Activated naive CD8-positive, alpha-beta T cell treated with anti-CD3 and anti-CD28 coated beads, Interleukin-2, amount 50 U/mL, for 24 hours (primary cell): ENCODE results near the gene PLLP.
"Not testable (repeated sequence)": the region's sequence is repeated elsewhere in the genome, so short reads cannot be mapped to it uniquely, and the experiment has no call there.

Experiments
- ATAC-seq: fragments of 150-1000 bp; cut with Tn5 transposase; one replicate; pipeline ENCODE4 v1.10.0; 2021
- DNase-seq: peaks from one replicate; pipeline ENCODE4 v3.0.0; 2021
- H3K27ac Mint-ChIP-seq: one replicate; pipeline ENCODE4 v1.8.0; 2021; ENCODE audit warnings: mild to moderate bottlenecking, mixed read lengths
- H3K27me3 Mint-ChIP-seq: one replicate; pipeline ENCODE4 v1.8.0; 2021; ENCODE audit warnings: mixed read lengths
- H3K36me3 Mint-ChIP-seq: one replicate; pipeline ENCODE4 v1.8.0; 2021; ENCODE audit warnings: low read depth, mixed read lengths
- H3K4me1 Mint-ChIP-seq: one replicate; pipeline ENCODE4 v1.8.0; 2021; ENCODE audit warnings: mixed read lengths
- H3K4me3 Mint-ChIP-seq: one replicate; pipeline ENCODE4 v1.8.0; 2021; ENCODE audit warnings: mild to moderate bottlenecking, moderate library complexity, mixed read lengths
- H3K9me3 Mint-ChIP-seq: one replicate; pipeline ENCODE4 v1.8.0; 2021; ENCODE audit warnings: mixed read lengths

Gene PLLP

DNA sequence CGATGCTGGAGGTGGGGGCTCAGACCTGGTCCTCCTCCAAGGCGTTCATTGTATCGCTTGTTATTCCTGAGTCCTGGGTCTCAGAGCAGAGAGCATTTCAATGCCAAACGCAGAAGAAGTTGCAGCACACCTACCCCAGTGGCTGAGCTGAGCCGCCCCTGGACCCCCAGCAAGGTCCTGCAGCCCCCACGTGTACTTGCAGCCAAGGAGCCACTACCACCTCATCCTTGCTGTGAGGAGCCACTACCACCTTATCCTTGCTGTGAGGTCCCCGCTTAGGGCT, 13.5 kb downstream of the PLLP start:
- no peaks in the 10 kb centered on the region for H3K36me3 Mint-ChIP-seq
- H3K4me1 Mint-ChIP-seq: peaks cover 29% of the 10 kb centered on the region
- H3K27ac Mint-ChIP-seq: no peak overlapping the region
- DNase-seq: no peak
- H3K9me3 Mint-ChIP-seq: no peaks in the 10 kb centered on the region
- no peaks in the 10 kb centered on the region for H3K27me3 Mint-ChIP-seq
- ATAC-seq: no peak
- H3K4me3 Mint-ChIP-seq: no peak overlapping the region

DNA sequence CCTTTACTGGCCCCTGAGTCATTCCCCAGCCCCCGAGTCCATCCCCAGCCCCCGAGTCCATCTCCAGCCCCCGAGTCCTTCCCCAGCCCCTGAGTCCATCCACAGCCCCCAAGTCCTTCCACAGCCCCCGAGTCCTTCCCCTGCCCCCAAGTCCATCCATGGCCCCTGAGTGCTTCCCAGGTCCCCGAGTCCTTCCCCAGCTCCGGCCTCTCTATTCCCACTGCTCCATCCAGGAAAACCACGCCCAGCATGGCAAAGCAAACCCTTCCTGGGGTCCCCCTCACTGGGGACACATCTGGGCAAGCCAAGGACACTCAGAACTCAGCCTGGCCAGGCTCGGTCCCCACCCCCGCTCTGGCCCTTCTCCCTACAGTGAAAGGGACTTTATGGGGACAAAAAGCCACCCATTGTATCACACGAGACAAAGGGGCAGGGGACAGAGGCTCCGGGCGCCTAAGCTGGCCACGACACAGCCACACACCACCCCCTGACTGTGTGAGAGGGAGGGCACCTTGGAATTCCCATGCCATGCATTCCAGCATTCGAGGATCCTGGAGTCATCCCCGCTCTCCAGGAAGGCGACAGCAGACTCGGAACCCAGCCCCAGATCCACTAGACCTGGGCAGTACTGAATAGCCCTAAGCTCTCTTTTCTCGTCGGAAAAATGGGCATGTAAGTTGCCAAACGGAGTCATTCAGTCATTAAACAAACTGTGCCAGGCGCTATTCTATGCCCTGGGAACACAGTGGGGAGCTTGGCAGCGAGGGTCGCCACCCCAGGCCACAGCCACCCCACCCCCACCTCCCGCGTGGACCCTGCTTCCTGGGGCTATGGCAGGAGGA, 14.0 kb downstream of the PLLP start:
- no peak overlapping the region for H3K27ac Mint-ChIP-seq
- no peaks in the 10 kb centered on the region for H3K9me3 Mint-ChIP-seq
- H3K36me3 Mint-ChIP-seq: no peaks in the 10 kb centered on the region
- DNase-seq (no peak), ATAC-seq (no peak)
- no peaks in the 10 kb centered on the region for H3K27me3 Mint-ChIP-seq
- no peak overlapping the region for H3K4me3 Mint-ChIP-seq
- H3K4me1 Mint-ChIP-seq: peaks cover 32% of the 10 kb centered on the region

DNA sequence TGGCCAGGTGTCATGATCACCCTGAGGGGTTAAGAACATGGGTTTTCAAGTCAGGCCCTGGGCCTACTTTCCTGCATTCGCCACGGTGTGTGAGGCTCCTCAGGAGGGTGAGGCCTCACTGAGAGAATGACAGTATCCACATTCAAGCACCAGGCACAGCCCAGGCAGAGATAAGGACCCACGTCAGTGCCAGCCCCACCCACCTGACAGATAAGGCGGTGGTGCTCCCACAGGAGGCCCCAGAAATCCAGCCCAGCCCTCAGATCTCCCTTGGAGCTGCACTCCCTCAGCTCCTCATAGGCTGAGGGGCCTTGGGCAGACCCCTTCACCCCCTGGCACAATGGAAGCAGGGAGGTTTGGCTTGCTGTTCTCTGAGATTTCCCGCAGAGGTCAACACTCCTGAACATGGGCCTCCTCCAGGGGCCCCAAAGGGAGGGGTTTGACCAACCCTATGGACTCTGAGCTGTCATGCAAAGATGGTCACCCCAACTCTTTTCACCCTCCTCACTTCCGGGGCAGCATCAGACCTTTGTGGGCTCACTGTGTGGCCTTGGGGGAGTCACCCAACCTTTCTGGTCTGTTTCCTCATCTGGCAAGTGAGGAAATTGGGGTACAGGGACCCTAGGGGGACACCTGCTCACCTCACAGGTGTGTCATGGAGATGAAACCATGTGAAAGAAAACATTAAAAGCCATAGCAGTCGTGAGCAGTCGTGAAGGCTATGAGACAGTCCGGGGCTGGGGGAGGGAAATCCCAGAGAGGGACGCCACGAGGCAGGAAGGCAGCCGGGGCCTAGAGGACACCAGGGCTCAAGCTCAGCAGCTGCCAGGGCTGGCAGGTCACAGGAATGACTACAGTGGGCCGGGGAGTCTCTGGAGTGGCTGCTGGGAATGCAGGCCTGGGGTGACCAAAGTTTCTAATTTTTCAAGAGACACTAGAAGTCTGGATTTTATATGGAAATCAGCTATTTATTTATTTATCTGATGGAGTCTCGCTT, 15.4 kb downstream of the PLLP start:
- no peaks in the 10 kb centered on the region for H3K9me3 Mint-ChIP-seq
- no peaks in the 10 kb centered on the region for H3K27me3 Mint-ChIP-seq
- no peak overlapping the region for H3K4me3 Mint-ChIP-seq
- peaks cover 36% of the 10 kb centered on the region for H3K4me1 Mint-ChIP-seq
- H3K36me3 Mint-ChIP-seq: no peaks in the 10 kb centered on the region
- ATAC-seq: peak; percentile 41
- DNase-seq: no peak
- H3K27ac Mint-ChIP-seq: no peak overlapping the region

DNA sequence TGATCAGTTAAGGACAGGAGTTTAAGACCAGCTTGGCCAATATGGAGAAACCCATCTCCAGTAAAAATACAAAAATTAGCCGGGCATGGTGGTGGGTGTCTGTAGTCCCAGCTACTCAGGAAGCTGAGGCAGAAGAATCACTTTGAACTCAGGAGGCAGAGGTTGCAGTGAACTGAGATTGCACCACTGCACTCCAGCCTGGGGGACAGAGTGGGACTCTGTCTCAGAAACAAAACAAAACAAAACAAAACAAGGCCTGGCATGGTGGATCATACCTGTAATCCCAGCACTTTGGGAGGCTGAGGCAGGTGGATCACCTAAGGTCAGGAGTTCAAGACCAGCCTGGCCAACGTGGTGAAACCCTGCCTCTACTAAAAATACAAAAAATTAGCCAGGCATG, 17.1 kb downstream of the PLLP start:
- Mint-ChIP-seq H3K27ac (peak overlapping the region; percentile 79), H3K4me1 (peaks cover 36% of the 10 kb centered on the region)
- H3K4me3 Mint-ChIP-seq, ATAC-seq, H3K36me3 Mint-ChIP-seq, H3K9me3 Mint-ChIP-seq, H3K27me3 Mint-ChIP-seq, DNase-seq: not testable (repeated sequence)

DNA sequence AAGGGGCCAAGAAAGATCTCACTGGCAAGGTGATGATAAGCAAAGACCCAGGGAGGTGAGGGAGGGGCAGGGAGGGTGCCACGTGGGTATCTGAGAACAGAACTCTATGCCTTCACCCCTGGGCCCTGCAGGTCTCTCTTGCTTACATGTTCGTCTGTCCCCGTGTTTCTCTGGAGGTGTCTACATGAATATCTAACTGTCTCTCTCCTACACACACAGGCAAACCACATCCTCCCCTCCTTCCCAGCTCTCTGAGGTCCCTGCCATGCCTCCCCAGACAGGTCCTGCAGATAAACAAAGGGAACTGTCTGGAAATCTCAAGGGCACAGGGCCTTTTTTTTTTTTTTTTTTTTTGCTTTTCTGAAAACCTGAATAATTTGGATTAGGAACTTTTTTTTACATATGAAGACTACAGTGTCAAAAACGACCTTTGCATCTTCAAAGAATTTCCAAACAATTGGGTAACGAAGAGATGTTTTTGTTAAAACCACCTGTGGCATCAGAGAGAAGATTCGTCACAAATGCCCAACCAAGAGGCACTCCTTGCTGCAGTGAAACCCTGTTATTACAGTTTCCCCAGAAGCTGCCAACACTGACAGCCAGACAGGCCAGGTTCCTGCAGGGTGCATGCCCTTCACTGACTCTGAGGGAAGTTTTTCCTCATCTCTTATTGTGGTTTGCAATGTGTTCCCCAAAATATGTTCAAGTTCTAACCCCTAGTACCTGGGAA, 17.8 kb downstream of the PLLP start:
- Mint-ChIP-seq H3K9me3 (no peaks in the 10 kb centered on the region), H3K4me1 (peaks cover 36% of the 10 kb centered on the region), H3K27me3 (no peaks in the 10 kb centered on the region), H3K4me3 (no peak overlapping the region), H3K27ac (peak overlapping the region; percentile 79), H3K36me3 (no peaks in the 10 kb centered on the region)
- ATAC-seq (peak; percentile 57), DNase-seq (peak; percentile 25)

DNA sequence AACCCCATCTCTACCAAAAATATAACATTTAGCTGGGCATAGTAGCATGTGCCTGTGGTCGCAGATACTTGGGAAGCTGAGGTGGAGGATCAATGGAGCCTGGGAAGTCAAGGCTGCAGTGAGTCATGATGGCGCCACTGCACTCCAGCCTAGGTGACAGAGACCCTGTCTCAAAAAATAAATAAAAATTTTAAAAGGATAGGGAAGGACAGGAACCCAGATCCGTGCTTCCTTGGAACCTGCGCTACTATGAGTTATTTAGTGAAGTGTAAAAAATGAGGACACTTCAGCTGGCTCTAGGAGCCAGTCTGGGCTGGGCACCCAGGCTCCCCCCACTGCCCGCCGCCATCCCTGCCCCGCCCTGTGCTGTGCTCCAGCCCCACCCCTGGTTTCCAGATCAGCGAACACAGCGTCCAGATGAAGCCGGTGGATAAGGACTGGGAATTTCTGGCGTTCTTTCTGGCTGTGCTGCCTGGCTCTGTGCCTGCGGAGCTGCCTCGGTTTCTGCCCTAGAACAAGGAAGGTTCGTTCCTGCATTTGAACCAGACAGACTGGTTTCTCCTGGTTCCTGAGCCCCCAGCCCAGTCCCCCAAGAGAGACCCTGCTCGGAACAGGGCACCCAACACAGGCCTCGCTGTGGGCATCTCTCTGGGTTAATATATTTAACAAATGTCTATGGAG, 18.5 kb downstream of the PLLP start:
- Mint-ChIP-seq H3K4me3 (no peak overlapping the region), H3K9me3 (no peaks in the 10 kb centered on the region), H3K27ac (peak overlapping the region; percentile 79), H3K4me1 (peaks cover 36% of the 10 kb centered on the region), H3K27me3 (no peaks in the 10 kb centered on the region), H3K36me3 (no peaks in the 10 kb centered on the region)
- DNase-seq: no peak
- ATAC-seq: no peak

DNA sequence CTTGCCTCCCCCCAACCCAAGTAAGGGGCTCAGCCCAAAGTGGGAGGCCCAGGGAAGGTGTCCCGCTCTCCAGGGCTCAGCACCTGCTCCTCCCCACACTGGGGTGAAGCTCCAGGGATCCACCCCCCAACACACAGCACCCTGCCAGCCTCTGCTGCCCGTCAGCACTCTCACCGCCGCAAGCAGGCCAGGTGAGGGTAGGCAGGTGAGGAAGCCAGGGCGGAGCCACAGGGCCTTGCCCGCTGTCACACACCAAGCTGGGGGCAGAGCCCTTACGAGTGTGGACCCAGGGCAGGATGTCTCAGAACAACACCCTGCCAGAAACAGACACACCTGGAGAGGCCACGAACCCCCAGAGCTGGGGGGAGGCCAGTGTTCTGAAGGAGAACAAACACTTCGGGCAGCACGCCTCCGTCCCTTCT, 19.5 kb downstream of the PLLP start:
- Mint-ChIP-seq H3K4me1 (peaks cover 46% of the 10 kb centered on the region), H3K27ac (peak overlapping the region; percentile 1), H3K4me3 (no peak overlapping the region), H3K36me3 (no peaks in the 10 kb centered on the region), H3K27me3 (no peaks in the 10 kb centered on the region), H3K9me3 (no peaks in the 10 kb centered on the region)
- no peak for DNase-seq
- ATAC-seq: no peak

DNA sequence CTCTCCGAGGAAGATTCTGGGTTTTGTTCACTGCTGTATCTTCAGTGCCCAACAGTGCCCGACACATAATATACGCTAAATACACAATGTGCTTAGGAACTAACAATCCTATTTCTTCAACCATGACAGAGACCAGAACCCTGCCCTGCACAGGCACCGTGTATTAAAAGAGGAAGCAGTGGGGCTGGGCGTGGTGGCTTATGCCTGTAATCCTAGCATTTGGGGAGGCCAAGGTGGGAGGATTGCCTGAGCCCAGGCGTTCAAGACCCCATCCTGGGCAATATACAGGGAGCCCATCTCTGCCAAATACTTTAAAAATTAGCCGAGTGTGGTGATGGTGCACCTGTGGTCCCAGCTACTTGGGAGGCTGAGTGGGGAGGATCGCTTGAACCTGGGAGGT, 20.1 kb downstream of the PLLP start:
- Mint-ChIP-seq H3K4me3 (no peak overlapping the region), H3K4me1 (peaks cover 49% of the 10 kb centered on the region), H3K27ac (no peak overlapping the region), H3K27me3 (no peaks in the 10 kb centered on the region), H3K9me3 (no peaks in the 10 kb centered on the region), H3K36me3 (no peaks in the 10 kb centered on the region)
- ATAC-seq (no peak), DNase-seq (no peak)

DNA sequence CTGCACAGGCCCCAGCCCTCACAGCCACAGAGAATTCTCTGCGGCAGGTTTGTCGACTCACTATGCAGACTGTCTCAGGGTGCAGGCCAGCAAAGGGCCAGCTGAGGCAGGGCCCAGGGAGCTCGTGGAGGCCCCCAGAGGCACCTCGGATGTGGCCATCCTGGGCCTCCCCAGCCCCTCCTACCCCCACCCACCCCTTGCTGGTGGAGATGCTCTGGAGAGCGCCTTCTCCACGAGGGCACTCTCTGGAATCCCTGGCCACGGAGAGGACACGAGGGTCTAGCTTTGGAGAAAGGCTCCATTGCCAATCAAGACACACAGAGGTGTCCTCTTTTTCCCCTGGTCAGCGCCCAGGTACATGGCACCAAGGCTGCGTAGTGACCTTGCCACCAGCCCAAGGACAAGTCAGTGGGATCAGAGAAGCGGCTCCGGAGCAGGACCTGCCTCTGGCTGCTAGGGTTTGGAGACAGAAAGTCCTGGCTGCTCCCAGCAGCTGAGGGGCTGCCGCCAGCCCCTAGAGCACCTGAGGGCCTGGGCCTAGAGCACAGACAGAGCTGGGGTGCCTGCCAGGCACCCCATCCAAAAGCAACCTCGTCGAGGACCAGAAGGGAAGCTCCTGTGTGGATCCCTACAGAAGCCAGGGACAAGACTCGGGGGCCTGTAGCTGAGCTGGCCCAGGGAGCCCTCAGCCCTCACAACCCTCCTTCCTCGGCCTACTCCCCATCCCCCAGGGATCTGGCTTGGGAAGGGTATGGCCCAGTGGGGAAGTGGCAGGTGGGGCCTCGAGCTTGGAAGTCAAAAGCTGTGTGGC, 20.7 kb downstream of the PLLP start:
- ATAC-seq: no peak
- no peaks in the 10 kb centered on the region for H3K9me3 Mint-ChIP-seq
- H3K36me3 Mint-ChIP-seq: no peaks in the 10 kb centered on the region
- H3K4me3 Mint-ChIP-seq: no peak overlapping the region
- no peak overlapping the region for H3K27ac Mint-ChIP-seq
- H3K27me3 Mint-ChIP-seq: no peaks in the 10 kb centered on the region
- no peak for DNase-seq
- peaks cover 45% of the 10 kb centered on the region for H3K4me1 Mint-ChIP-seq

DNA sequence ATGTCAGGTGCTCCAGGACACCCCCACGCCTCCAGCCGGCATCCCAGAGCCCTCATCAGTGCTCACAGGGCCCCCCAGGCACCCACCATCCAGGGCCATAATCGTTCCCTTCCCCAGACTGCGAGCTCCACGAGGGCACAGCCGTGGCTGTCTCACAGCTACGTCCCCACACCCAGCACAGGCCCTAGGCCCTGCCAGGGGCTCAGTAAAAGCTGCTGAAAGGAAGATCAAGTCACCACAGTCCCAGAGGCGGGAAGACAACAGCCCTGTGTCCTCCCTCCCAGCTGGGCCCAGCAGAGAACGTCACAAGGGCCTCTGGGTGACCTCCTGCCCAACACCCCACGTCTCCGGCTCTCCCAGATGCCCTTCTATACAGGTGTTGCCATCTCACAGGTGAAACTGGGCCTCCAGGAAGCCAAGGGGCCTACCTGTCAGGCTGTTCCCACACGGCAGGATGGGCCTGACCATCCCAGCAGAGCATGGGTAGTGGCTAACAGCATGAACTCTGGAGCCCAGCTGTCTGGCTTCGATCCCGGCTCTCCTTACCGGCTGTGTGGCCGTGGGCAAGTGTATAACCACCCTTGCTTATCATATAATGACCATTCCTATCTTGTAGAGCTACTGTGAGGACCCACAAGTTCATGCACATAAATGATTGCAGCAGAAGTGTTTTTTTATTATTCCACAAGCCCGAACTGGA, 21.5 kb downstream of the PLLP start:
- no peaks in the 10 kb centered on the region for H3K36me3 Mint-ChIP-seq
- no peak overlapping the region for H3K4me3 Mint-ChIP-seq
- no peaks in the 10 kb centered on the region for H3K27me3 Mint-ChIP-seq
- H3K9me3 Mint-ChIP-seq: no peaks in the 10 kb centered on the region
- ATAC-seq (no peak), DNase-seq (no peak)
- peaks cover 41% of the 10 kb centered on the region for H3K4me1 Mint-ChIP-seq
- peak overlapping the region; percentile 56 for H3K27ac Mint-ChIP-seq

DNA sequence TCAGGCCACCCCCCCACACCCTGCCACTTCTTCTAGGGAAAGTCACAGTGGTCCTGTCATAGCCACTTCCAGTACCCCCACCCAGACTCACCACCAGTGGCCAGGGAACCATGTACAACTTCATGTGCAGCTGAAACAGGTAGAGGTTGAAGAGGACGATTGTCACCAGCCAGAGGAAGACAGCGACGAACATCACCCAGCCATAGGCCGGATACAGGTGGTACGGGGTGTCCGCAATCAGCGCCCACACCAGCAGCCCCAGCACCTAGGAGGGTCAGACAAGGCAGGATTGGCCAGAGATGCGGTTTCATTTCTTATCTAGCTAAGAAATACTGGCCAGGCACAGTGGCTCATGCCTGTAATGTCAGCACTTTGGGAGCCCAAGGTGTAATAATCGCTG, 22.7 kb downstream of the PLLP start:
- Mint-ChIP-seq H3K27ac (no peak overlapping the region), H3K4me3 (no peak overlapping the region), H3K27me3 (no peaks in the 10 kb centered on the region), H3K4me1 (peaks cover 31% of the 10 kb centered on the region), H3K36me3 (no peaks in the 10 kb centered on the region), H3K9me3 (no peaks in the 10 kb centered on the region)
- DNase-seq (no peak), ATAC-seq (no peak)

DNA sequence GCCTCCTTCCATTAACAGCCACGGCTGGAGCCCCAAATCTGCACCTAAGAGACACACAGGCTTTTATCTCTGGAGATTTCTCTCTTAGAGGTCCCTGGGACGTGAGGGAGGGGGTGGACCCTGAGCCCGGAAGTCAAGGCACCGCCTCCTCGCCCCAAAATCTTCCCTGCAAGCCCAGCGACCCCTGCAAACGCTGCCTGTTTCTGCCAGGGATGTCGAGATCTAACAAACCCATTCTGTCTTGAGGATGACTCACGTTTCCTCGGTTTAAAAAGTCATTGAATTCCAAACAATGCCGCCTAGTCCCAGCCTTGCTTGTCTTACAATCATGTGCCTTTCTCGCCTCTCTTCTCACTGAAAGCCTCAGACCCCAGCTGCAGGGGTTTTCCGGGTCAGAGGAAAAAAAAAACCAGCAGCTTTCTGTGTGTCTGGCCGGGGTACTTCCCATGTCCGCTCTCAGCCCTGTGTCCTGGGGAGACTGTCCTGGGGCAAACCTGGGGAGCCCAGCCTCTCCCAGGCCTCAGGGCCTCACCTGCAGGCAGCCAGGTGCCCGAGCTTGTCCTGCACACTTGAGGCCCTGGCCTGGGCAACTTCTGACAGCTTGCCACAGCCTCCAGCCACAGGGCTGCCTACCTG, 24.1 kb downstream of the PLLP start:
- H3K36me3 Mint-ChIP-seq: no peaks in the 10 kb centered on the region

More for the DNA sequence above, 24.1 kb downstream of the PLLP start:
- peak overlapping the region; percentile 74 for H3K27ac Mint-ChIP-seq
- peaks cover 20% of the 10 kb centered on the region for H3K4me1 Mint-ChIP-seq
- DNase-seq (peak; percentile 25), ATAC-seq (peak; percentile 62)
- H3K27me3 Mint-ChIP-seq: no peaks in the 10 kb centered on the region
- H3K9me3 Mint-ChIP-seq: no peaks in the 10 kb centered on the region
- peak overlapping the region; percentile 44 for H3K4me3 Mint-ChIP-seq
